Endodermal cell (in vitro differentiated cells): Measurements from ENCODE around the gene NOTO. TPM values are rescaled to one million over a fixed set of nuclear protein-coding genes. Genes with fewer than 3 reads are reported as not detected.

ENCODE experiments used
- DNase-seq: peaks from one replicate; pipeline ENCODE4 v3.0.0-alpha.2; 2017
- H3K27ac ChIP-seq: 2 replicates; pipeline ENCODE4 v1.5.1; 2013; ENCODE audit warnings: mild to moderate bottlenecking, low read depth, low read length, moderate library complexity
- H3K27me3 ChIP-seq: 2 replicates; pipeline ENCODE4 v1.6.1; 2013; ENCODE audit warnings: mild to moderate bottlenecking, low read length, moderate library complexity; ENCODE audit not compliant: insufficient read depth, control insufficient read depth, poor library complexity, severe bottlenecking
- H3K36me3 ChIP-seq: 2 replicates; pipeline ENCODE4 v1.7.0; 2013; ENCODE audit warnings: mild to moderate bottlenecking, low read length, moderate library complexity; ENCODE audit not compliant: control insufficient read depth, insufficient read depth
- H3K4me1 ChIP-seq: one replicate; pipeline ENCODE4 v1.7.0; 2013; ENCODE audit warnings: low read length; ENCODE audit not compliant: control insufficient read depth, insufficient read depth
- H3K4me3 ChIP-seq: 2 replicates; pipeline ENCODE4 v1.5.1; 2013; ENCODE audit warnings: mild to moderate bottlenecking, low read length, moderate library complexity
- H3K9ac ChIP-seq: 2 replicates; pipeline ENCODE4 v1.6.1; 2013; ENCODE audit warnings: mild to moderate bottlenecking, low read length, moderate library complexity; ENCODE audit not compliant: poor library complexity, severe bottlenecking; ENCODE audit errors: extremely low read depth
- H3K9me3 ChIP-seq: 2 replicates; pipeline ENCODE4 v1.6.1; 2013; ENCODE audit warnings: mild to moderate bottlenecking, low read length, moderate library complexity; ENCODE audit not compliant: control insufficient read depth
- H3K27ac Mint-ChIP-seq: 2 replicates; pipeline ENCODE4 v1.8.0; 2020; ENCODE audit warnings: mixed read lengths
- H3K27me3 Mint-ChIP-seq: 2 replicates; pipeline ENCODE4 v1.8.0; 2021; ENCODE audit warnings: mild to moderate bottlenecking, mixed read lengths; ENCODE audit not compliant: insufficient read depth
- H3K36me3 Mint-ChIP-seq: 2 replicates; pipeline ENCODE4 v1.8.0; 2020; ENCODE audit warnings: low read depth, mixed read lengths
- H3K4me1 Mint-ChIP-seq: 2 replicates; pipeline ENCODE4 v1.8.0; 2020; ENCODE audit warnings: mixed read lengths
- H3K4me3 Mint-ChIP-seq: 2 replicates; pipeline ENCODE4 v1.8.0; 2020; ENCODE audit warnings: mild to moderate bottlenecking, moderate library complexity, mixed read lengths
- H3K9me3 Mint-ChIP-seq: 2 replicates; pipeline ENCODE4 v1.8.0; 2020; ENCODE audit warnings: mild to moderate bottlenecking, mixed read lengths
- WGBS, 2 experiments: methylation state at CpG; one replicate each; pipeline versions ENCODE4 v1.1.5 to v1.1.7; 2013; ENCODE audit warnings: missing lambda C conversion rate in 2 of 2, mixed read lengths in 1 of 2; ENCODE audit not compliant: insufficient coverage in 1 of 2, insufficient read length in 1 of 2; 5-methylcytosine and 5-hydroxymethylcytosine counted together
- total RNA-seq, 2 donors: library from RNA; stranded (reverse); fragmentation: NEBNext Ultra II Directional in 1 of 2; extraction: Animal tissue kit (Norgen Biotek cat#: 25700) in 1 of 2; gene quantifications; 2 replicates in 1 of 2; 3 replicates in 1 of 2; pipeline ENCODE4 v1.2.1, GENCODE V29; 2021
- TF ChIP-seq, protein P1 (sequence below): fragments of 200-600 bp; sonication (generic); conservative IDR thresholded peaks from 2 replicates; pipeline ENCODE4 v1.5.0; 2021; ENCODE audit warnings: antibody characterized with exemption, mild to moderate bottlenecking

NOTO gene
- total RNA-seq, 2 donors from 2014 or later = not detected

DNA sequence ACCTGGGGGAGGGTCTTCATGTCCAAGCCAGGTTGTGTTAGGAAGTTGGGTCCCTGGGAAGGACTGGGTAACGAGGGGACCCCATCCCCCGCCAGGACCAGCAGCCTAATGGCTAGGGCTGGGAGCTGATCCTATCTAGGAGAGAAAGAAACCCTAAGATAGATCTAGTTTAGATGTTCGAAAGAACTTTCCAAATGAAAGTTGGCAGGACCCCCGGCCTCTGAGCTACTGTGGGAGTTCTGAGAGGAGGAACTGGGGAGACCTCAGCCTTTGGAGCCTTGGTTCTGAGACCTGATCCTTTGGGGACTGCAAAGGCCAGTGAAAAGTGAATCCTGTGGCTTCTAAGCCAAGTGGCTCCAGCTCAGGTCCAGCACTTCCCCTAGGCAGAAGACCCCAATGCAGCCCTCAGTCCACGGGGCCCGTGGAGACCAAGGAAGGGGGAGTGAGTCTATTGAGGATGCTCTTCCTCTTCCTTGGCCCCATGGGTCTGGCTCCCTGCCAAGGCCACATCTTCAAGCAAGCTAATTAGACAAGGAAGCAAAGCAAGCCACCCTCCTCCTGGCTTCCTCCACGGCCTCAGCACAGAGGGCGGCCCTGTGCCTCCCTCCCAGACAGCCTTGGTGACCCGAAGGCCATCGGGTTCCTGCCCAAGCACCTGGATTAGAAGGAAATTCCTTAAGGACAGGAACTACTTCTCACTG lies 55.2 kb downstream of the NOTO start:
- 87 to 90% methylated on average over 6 to 10 of the region's 10 CpGs for WGBS, 2 experiments
- H3K27ac ChIP-seq = no peak overlapping the region
- DNase-seq = peak; percentile 36

DNA sequence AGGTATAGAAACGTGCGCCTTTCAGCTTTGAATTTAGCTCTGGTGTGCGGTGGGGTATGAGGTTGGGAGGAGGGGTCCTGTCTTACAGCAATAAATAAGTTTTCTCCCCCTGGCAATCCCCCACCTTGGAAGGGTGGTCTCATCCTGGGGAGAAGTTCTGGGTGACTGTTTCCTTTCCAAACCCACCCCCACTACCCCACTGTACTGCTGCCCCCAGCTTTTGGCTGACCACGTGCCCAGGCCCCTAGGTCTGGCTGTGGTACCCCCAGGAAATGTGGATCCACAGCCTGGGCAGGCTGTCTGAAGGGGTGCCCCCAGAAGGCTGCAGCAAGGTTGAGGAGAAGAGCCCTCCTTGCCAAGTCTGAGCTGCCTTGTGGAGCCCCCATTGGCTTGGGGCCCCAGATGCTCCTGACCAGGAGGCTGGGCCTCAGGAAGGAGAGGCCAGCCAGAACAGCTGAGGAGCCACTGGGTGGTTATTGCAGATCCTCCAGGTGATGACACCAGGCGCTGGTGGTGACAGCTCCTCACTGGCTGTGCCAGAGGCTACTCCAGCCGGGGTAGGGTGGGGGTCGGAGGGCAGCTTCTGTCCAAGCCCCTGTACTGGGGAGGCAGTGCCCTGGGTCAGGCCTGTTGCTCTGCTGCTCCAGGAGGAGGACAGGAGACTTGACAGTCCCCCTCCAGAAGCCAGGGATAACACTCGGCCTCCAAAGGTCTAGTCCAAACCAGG lies 56.0 kb downstream of the NOTO start:
- no peaks in the 10 kb centered on the region for H3K9me3 Mint-ChIP-seq

More for the DNA sequence above, 55.2 kb downstream of the NOTO start:
- peaks cover 21% of the 10 kb centered on the region for H3K36me3 Mint-ChIP-seq
- H3K4me1 Mint-ChIP-seq = peaks cover 2% of the 10 kb centered on the region
- Histone ChIP-seq H3K4me1 (no peaks in the 10 kb centered on the region), H3K9ac (no peak overlapping the region), H3K4me3 (no peak overlapping the region), H3K9me3 (no peaks in the 10 kb centered on the region), H3K27me3 (no peaks in the 10 kb centered on the region), H3K36me3 (peaks cover 26% of the 10 kb centered on the region)
- H3K4me3 Mint-ChIP-seq = no peak overlapping the region
- H3K9me3 Mint-ChIP-seq = no peaks in the 10 kb centered on the region
- H3K27me3 Mint-ChIP-seq = no peaks in the 10 kb centered on the region
- TF ChIP-seq, protein P1, sequence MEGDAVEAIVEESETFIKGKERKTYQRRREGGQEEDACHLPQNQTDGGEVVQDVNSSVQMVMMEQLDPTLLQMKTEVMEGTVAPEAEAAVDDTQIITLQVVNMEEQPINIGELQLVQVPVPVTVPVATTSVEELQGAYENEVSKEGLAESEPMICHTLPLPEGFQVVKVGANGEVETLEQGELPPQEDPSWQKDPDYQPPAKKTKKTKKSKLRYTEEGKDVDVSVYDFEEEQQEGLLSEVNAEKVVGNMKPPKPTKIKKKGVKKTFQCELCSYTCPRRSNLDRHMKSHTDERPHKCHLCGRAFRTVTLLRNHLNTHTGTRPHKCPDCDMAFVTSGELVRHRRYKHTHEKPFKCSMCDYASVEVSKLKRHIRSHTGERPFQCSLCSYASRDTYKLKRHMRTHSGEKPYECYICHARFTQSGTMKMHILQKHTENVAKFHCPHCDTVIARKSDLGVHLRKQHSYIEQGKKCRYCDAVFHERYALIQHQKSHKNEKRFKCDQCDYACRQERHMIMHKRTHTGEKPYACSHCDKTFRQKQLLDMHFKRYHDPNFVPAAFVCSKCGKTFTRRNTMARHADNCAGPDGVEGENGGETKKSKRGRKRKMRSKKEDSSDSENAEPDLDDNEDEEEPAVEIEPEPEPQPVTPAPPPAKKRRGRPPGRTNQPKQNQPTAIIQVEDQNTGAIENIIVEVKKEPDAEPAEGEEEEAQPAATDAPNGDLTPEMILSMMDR = no peak
- no peak overlapping the region for H3K27ac Mint-ChIP-seq

GRCh38 chr2:73258913-73259215 lies 56.5 kb downstream of the NOTO start:
- 85 to 91% methylated on average over 8 to 9 of the region's 9 CpGs for WGBS, 2 experiments
- H3K27me3 Mint-ChIP-seq = no peaks in the 10 kb centered on the region
- Histone ChIP-seq H3K27ac (no peak overlapping the region), H3K27me3 (no peaks in the 10 kb centered on the region), H3K4me3 (no peak overlapping the region), H3K9ac (no peak overlapping the region), H3K9me3 (no peaks in the 10 kb centered on the region), H3K4me1 (no peaks in the 10 kb centered on the region), H3K36me3 (peaks cover 13% of the 10 kb centered on the region)
- H3K36me3 Mint-ChIP-seq = peaks cover 9% of the 10 kb centered on the region
- no peaks in the 10 kb centered on the region for H3K9me3 Mint-ChIP-seq
- DNase-seq = no peak
- H3K4me1 Mint-ChIP-seq = peaks cover 2% of the 10 kb centered on the region
- TF ChIP-seq, protein P1 = no peak
- H3K27ac Mint-ChIP-seq = no peak overlapping the region
- no peak overlapping the region for H3K4me3 Mint-ChIP-seq

More for the DNA sequence above, 56.0 kb downstream of the NOTO start:
- H3K4me1 Mint-ChIP-seq = peaks cover 2% of the 10 kb centered on the region
- Histone ChIP-seq H3K9ac (no peak overlapping the region), H3K9me3 (no peaks in the 10 kb centered on the region), H3K4me3 (no peak overlapping the region), H3K27ac (no peak overlapping the region), H3K36me3 (peaks cover 18% of the 10 kb centered on the region), H3K27me3 (no peaks in the 10 kb centered on the region), H3K4me1 (no peaks in the 10 kb centered on the region)
- H3K4me3 Mint-ChIP-seq = no peak overlapping the region
- TF ChIP-seq, protein P1 = no peak
- DNase-seq = peak; percentile 40
- H3K27ac Mint-ChIP-seq = no peak overlapping the region
- WGBS, 2 experiments = 88 to 100% methylated on average over 3 to 7 of the region's 8 CpGs
- peaks cover 13% of the 10 kb centered on the region for H3K36me3 Mint-ChIP-seq
- H3K27me3 Mint-ChIP-seq = no peaks in the 10 kb centered on the region
